Measurements from ENCODE around the gene MYBPHL.

Gene MYBPHL

GRCh38 chr1:109253803-109254620 is 52.8 kb downstream of the MYBPHL start:
- H3K27me3 ChIP-seq (ENCODE audit: control insufficient read depth in 1 of 2, insufficient read depth in 1 of 2, low read length in 2 of 2): peaks cover 0 to 48% of the 10 kb centered on the region in 2 experiments
- peak overlapping the region; percentile 91 for H4K91ac ChIP-seq (ENCODE audit: low read length)
- H2BK12ac ChIP-seq (ENCODE audit: low read length in 2 of 2): peak overlapping the region; percentile 75 to 81
- DNase-seq: peak; percentile 31
- H2BK5ac ChIP-seq (ENCODE audit: low read depth, low read length, poor library complexity, severe bottlenecking): peak overlapping the region; percentile 89
- peak overlapping the region; percentile 21 for H2BK120ac ChIP-seq (ENCODE audit: low read depth, low read length)
- no peak overlapping the region for H3K4me3 ChIP-seq (ENCODE audit: insufficient read depth in 1 of 2, low read depth in 1 of 2, low read length in 2 of 2)
- H2AFZ ChIP-seq (ENCODE audit: low read depth, low read length): peak overlapping the region; percentile 76
- no peak overlapping the region for H3K9ac ChIP-seq (ENCODE audit: low read length)
- H3K4me1 ChIP-seq (ENCODE audit: control insufficient read depth, insufficient read depth, low read depth, low read length): peaks cover 52% of the 10 kb centered on the region
- peak overlapping the region; percentile 83 to 97 for H3K18ac ChIP-seq (ENCODE audit: low read depth in 1 of 2, low read length in 2 of 2)
- peak overlapping the region; percentile 69 for H2AK5ac ChIP-seq (ENCODE audit: low read length, severe bottlenecking)
- no peak overlapping the region for H3K23ac ChIP-seq (ENCODE audit: low read length in 2 of 2)
- peak overlapping the region in 1 of 2 experiments; percentile 97 for H3K14ac ChIP-seq (ENCODE audit: low read length in 2 of 2)
- peak overlapping the region; percentile 93 for H4K8ac ChIP-seq (ENCODE audit: low read length)
- H3K4ac ChIP-seq (ENCODE audit: low read depth in 1 of 2, low read length in 2 of 2): peak overlapping the region; percentile 77 to 86
- H3K79me1 ChIP-seq (replicated peaks; ENCODE audit: low read length, poor library complexity, severe bottlenecking): peaks cover 3% of the 10 kb centered on the region
- 27% methylated on average over 9 of the region's 9 CpGs for WGBS
- H2BK15ac ChIP-seq (ENCODE audit: low read depth, poor library complexity, severe bottlenecking): peak overlapping the region; percentile 86
- H3K36me3 ChIP-seq (ENCODE audit: control insufficient read depth in 1 of 2, insufficient read depth in 2 of 2, low read depth in 1 of 2, low read length in 2 of 2): peaks cover 0 to 21% of the 10 kb centered on the region in 2 experiments
- H3K27ac ChIP-seq (ENCODE audit: low read length, poor library complexity, severe bottlenecking): peak overlapping the region; percentile 90
- no peaks in the 10 kb centered on the region for H3K9me3 ChIP-seq (ENCODE audit: control insufficient read depth, low read length)
- peak overlapping the region; percentile 41 for H3K4me2 ChIP-seq (ENCODE audit: low read length, poor library complexity, severe bottlenecking)

- peaks cover 3% of the 10 kb centered on the region for H3K79me1 ChIP-seq (replicated peaks; ENCODE audit: low read length, poor library complexity, severe bottlenecking)
- no peak overlapping the region for H2BK15ac ChIP-seq (ENCODE audit: low read depth, poor library complexity, severe bottlenecking)
- peaks cover 48% of the 10 kb centered on the region for H3K4me1 ChIP-seq (ENCODE audit: control insufficient read depth, insufficient read depth, low read depth, low read length)
- peak overlapping the region; percentile 69 for H2AK5ac ChIP-seq (ENCODE audit: low read length, severe bottlenecking)
- H3K14ac ChIP-seq (ENCODE audit: low read length in 2 of 2): peak overlapping the region in 1 of 2 experiments; percentile 30
- no peak overlapping the region for H3K9ac ChIP-seq (ENCODE audit: low read length)
- H2BK12ac ChIP-seq (ENCODE audit: low read length in 2 of 2): peak overlapping the region in 1 of 2 experiments; percentile 78
- peak overlapping the region; percentile 90 for H3K27ac ChIP-seq (ENCODE audit: low read length, poor library complexity, severe bottlenecking)
- no peak overlapping the region for H3K4me3 ChIP-seq (ENCODE audit: insufficient read depth in 1 of 2, low read depth in 1 of 2, low read length in 2 of 2)
- H2BK120ac ChIP-seq (ENCODE audit: low read depth, low read length): peak overlapping the region; percentile 21
- peak overlapping the region; percentile 83 to 97 for H3K18ac ChIP-seq (ENCODE audit: low read depth in 1 of 2, low read length in 2 of 2)
- no peak overlapping the region for H3K23ac ChIP-seq (ENCODE audit: low read length in 2 of 2)
- peak overlapping the region; percentile 76 for H2AFZ ChIP-seq (ENCODE audit: low read depth, low read length)
- peaks cover 0 to 12% of the 10 kb centered on the region in 2 experiments for H3K36me3 ChIP-seq (ENCODE audit: control insufficient read depth in 1 of 2, insufficient read depth in 2 of 2, low read depth in 1 of 2, low read length in 2 of 2)
- peak overlapping the region; percentile 93 for H4K8ac ChIP-seq (ENCODE audit: low read length)
- H3K4ac ChIP-seq (ENCODE audit: low read depth in 1 of 2, low read length in 2 of 2): peak overlapping the region; percentile 77 to 86
- H2BK5ac ChIP-seq (ENCODE audit: low read depth, low read length, poor library complexity, severe bottlenecking): peak overlapping the region; percentile 89
- peak overlapping the region; percentile 41 for H4K91ac ChIP-seq (ENCODE audit: low read length)
- no peak for DNase-seq
- H3K4me2 ChIP-seq (ENCODE audit: low read length, poor library complexity, severe bottlenecking): peak overlapping the region; percentile 41
- 89% methylated on average over 31 of the region's 33 CpGs for WGBS
- peaks cover 0 to 56% of the 10 kb centered on the region in 2 experiments for H3K27me3 ChIP-seq (ENCODE audit: control insufficient read depth in 1 of 2, insufficient read depth in 1 of 2, low read length in 2 of 2)
- no peaks in the 10 kb centered on the region for H3K9me3 ChIP-seq (ENCODE audit: control insufficient read depth, low read length)
Measured at GRCh38 chr1:109252893-109253802, 53.7 kb downstream of the MYBPHL start.

GRCh38 chr1:109252167-109252892 is 54.5 kb downstream of the MYBPHL start:
- Histone ChIP-seq H3K27me3 (ENCODE audit: control insufficient read depth in 1 of 2, insufficient read depth in 1 of 2, low read length in 2 of 2) (peaks cover 0 to 59% of the 10 kb centered on the region in 2 experiments), H2AFZ (ENCODE audit: low read depth, low read length) (no peak overlapping the region), H2BK12ac (ENCODE audit: low read length in 2 of 2) (no peak overlapping the region), H3K79me1 (replicated peaks; ENCODE audit: low read length, poor library complexity, severe bottlenecking) (peaks cover 3% of the 10 kb centered on the region), H3K9ac (ENCODE audit: low read length) (no peak overlapping the region), H3K23ac (ENCODE audit: low read length in 2 of 2) (no peak overlapping the region), H4K8ac (ENCODE audit: low read length) (no peak overlapping the region), H2AK5ac (ENCODE audit: low read length, severe bottlenecking) (no peak overlapping the region), H2BK5ac (ENCODE audit: low read depth, low read length, poor library complexity, severe bottlenecking) (no peak overlapping the region), H3K36me3 (ENCODE audit: control insufficient read depth in 1 of 2, insufficient read depth in 2 of 2, low read depth in 1 of 2, low read length in 2 of 2) (peaks cover 0 to 11% of the 10 kb centered on the region in 2 experiments), H3K18ac (ENCODE audit: low read depth in 1 of 2, low read length in 2 of 2) (no peak overlapping the region), H2BK120ac (ENCODE audit: low read depth, low read length) (no peak overlapping the region), H3K9me3 (ENCODE audit: control insufficient read depth, low read length) (no peaks in the 10 kb centered on the region), H3K14ac (ENCODE audit: low read length in 2 of 2) (no peak overlapping the region), H3K4me1 (ENCODE audit: control insufficient read depth, insufficient read depth, low read depth, low read length) (peaks cover 41% of the 10 kb centered on the region), H4K91ac (ENCODE audit: low read length) (no peak overlapping the region), H2BK15ac (ENCODE audit: low read depth, poor library complexity, severe bottlenecking) (no peak overlapping the region), H3K4me3 (ENCODE audit: insufficient read depth in 1 of 2, low read depth in 1 of 2, low read length in 2 of 2) (no peak overlapping the region), H3K4me2 (ENCODE audit: low read length, poor library complexity, severe bottlenecking) (no peak overlapping the region), H3K4ac (ENCODE audit: low read depth in 1 of 2, low read length in 2 of 2) (no peak overlapping the region), H3K27ac (ENCODE audit: low read length, poor library complexity, severe bottlenecking) (no peak overlapping the region)
- no peak for DNase-seq
- WGBS: 96% methylated on average over 31 of the region's 31 CpGs

Measured in mesenchymal stem cell (in vitro differentiated cells and primary cell).